Activated naive CD8-positive, alpha-beta T cell treated with anti-CD3 and anti-CD28 coated beads, Interleukin-2, amount 10 ng/mL, durations not matched to agents 7 days and 5 days (primary cell): ENCODE results near the gene MGAT4C. TPM values are rescaled to one million over a fixed set of nuclear protein-coding genes. Genes with fewer than 3 reads are reported as not detected.

Experiments used
- ATAC-seq: fragments of 150-1000 bp; cut with Tn5 transposase; one replicate; pipeline ENCODE4 v1.10.0; 2021; ENCODE audit warnings: low read depth, moderate library complexity
- POLR2A ChIA-PET: fragments of 350-600 bp; sonication (Branson Sonifier 250); formaldehyde crosslinking; loops from one replicate; lab custom pipeline; 2021; ENCODE audit warnings: antibody characterized with exemption; lab: Charles Lee
- DNase-seq: peaks from one replicate; pipeline ENCODE4 v3.0.0; 2021
- H3K27ac Mint-ChIP-seq: one replicate; pipeline ENCODE4 v1.8.0; 2022; ENCODE audit warnings: mild to moderate bottlenecking, mixed read lengths
- H3K27me3 Mint-ChIP-seq: one replicate; pipeline ENCODE4 v1.8.0; 2022; ENCODE audit warnings: mild to moderate bottlenecking, moderate library complexity, mixed read lengths
- H3K36me3 Mint-ChIP-seq: one replicate; pipeline ENCODE4 v1.8.0; 2021; ENCODE audit warnings: mild to moderate bottlenecking, mixed read lengths
- H3K4me1 Mint-ChIP-seq: one replicate; pipeline ENCODE4 v1.8.0; 2021; ENCODE audit warnings: mixed read lengths
- H3K4me3 Mint-ChIP-seq: one replicate; pipeline ENCODE4 v1.8.0; 2022; ENCODE audit warnings: mild to moderate bottlenecking, moderate library complexity, mixed read lengths
- H3K9me3 Mint-ChIP-seq: one replicate; pipeline ENCODE4 v1.8.0; 2021; ENCODE audit warnings: mixed read lengths
- total RNA-seq, 2 experiments: library from RNA; stranded (reverse); gene quantifications; one replicate each; pipeline ENCODE4 v1.2.3, GENCODE V29; 2021

The MGAT4C gene
- total RNA-seq, 2 experiments from 2014 or later = not detected

DNA sequence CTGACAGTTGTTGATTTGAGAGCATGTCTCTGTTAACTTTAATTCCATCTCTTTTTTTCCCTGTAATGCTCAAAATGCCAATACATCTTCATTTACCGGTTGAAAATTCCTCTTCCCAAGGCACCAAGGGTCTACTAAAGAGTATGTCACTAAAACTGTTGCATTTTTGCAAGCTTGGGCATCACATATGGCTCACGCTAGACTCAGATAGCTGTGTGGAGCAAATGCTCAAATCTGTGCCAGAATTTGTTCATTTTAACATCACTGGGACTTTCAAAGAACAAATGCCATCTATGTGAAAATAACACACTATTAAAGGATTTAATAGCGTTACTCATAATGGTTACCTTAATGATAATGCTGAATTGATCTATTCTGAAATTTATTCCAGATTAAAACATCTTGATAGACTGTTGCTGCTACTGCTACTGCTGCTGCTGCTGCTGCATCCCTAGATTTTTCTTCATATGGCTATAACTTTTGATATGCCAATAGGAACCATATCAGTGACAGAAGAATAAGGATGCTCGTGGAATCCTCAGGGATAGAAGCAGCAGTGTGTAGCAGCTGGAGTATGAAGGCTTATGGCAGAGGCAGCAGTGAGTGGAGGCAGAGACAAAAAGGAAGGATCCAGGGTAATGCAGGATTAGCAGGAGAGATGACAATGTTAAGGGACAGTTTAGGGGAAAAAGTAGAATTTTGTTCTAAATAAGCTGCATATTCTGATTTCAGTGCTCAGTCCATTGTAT, 57.3 kb downstream of the MGAT4C start:
- no peak for ATAC-seq

DNA sequence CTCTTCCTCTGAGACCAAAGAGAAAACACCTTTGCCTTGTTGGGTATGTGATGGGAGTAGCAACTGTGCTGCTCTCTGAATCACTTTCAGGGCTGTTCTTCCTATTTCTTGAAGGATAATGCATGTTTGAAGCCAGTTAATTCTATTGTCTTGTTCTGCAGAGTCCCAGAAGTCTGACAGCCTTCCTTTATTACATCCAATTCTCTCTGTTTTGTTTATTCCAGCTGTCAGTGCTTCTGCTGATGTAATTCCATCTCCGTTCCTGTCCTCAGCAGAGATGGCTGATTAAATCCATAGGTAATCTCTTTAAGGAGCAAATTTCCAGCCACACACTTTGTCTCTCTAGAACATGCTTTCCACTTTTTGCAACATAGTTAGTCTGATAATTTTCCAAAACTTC, 59.7 kb downstream of the MGAT4C start:
- DNase-seq = no peak
- Mint-ChIP-seq H3K36me3 (no peaks in the 10 kb centered on the region), H3K27me3 (no peaks in the 10 kb centered on the region), H3K9me3 (no peaks in the 10 kb centered on the region), H3K27ac (no peak overlapping the region), H3K4me1 (no peaks in the 10 kb centered on the region), H3K4me3 (no peak overlapping the region)
- POLR2A ChIA-PET = no interaction called here
- ATAC-seq = no peak

More for the DNA sequence above, 57.3 kb downstream of the MGAT4C start:
- Mint-ChIP-seq H3K4me3 (no peak overlapping the region), H3K4me1 (no peaks in the 10 kb centered on the region), H3K9me3 (no peaks in the 10 kb centered on the region), H3K27ac (no peak overlapping the region), H3K36me3 (no peaks in the 10 kb centered on the region), H3K27me3 (no peaks in the 10 kb centered on the region)
- DNase-seq = no peak
- POLR2A ChIA-PET = no interaction called here

DNA sequence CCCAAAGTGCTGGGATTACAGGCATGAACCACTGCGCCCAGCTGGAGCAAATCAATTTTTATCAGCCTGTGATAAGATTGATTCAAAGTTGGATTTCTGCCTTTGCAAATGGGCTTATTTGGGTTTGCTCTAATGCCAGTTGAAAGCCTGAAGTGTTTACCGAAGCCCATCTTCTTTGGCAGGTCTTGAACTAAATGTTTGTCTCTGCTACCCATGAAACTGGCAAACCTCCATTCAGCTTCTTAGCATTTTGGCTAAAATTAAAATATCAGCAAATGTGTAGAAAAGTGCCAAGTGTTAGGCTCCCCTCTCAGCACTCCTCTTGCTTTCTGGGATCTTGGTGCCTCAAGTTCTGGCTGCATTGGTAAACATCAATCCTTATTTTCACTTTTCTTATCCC, 61.5 kb downstream of the MGAT4C start:
- DNase-seq (no peak), ATAC-seq (no peak)
- H3K4me1 Mint-ChIP-seq = no peaks in the 10 kb centered on the region
- H3K27me3 Mint-ChIP-seq = no peaks in the 10 kb centered on the region
- no peak overlapping the region for H3K4me3 Mint-ChIP-seq
- POLR2A ChIA-PET = no interaction called here
- no peak overlapping the region for H3K27ac Mint-ChIP-seq
- no peaks in the 10 kb centered on the region for H3K36me3 Mint-ChIP-seq
- H3K9me3 Mint-ChIP-seq = no peaks in the 10 kb centered on the region

GRCh38 chr12:86193931-86194330, 62.3 kb downstream of the MGAT4C start:
- Mint-ChIP-seq H3K4me1 (no peaks in the 10 kb centered on the region), H3K27ac (no peak overlapping the region), H3K36me3 (no peaks in the 10 kb centered on the region), H3K9me3 (no peaks in the 10 kb centered on the region), H3K27me3 (no peaks in the 10 kb centered on the region), H3K4me3 (no peak overlapping the region)
- DNase-seq = no peak
- no peak for ATAC-seq
- POLR2A ChIA-PET = no interaction called here

DNA sequence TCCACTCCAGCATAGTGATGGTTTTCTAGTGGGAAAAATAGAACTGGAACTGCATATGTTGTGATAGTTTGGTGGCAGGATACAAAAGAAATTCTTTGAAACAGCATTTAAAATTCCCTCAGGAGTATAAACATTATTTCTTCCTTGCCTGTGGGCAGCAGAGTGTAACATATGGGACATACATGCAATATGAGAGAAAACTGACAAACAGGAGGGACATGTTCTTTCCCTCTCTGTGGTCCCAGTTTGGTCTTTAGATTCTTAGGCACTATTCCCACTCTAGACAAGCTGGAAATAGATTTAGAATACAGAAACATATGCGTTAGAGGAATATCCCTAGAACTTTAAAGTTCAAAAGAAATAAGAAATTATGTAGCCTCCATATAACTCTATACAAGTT, 68.0 kb downstream of the MGAT4C start:
- no peak overlapping the region for H3K4me3 Mint-ChIP-seq
- POLR2A ChIA-PET = no interaction called here
- H3K4me1 Mint-ChIP-seq = no peaks in the 10 kb centered on the region
- ATAC-seq (no peak), DNase-seq (no peak)
- no peaks in the 10 kb centered on the region for H3K27me3 Mint-ChIP-seq
- no peak overlapping the region for H3K27ac Mint-ChIP-seq
- no peaks in the 10 kb centered on the region for H3K9me3 Mint-ChIP-seq
- no peaks in the 10 kb centered on the region for H3K36me3 Mint-ChIP-seq

- Mint-ChIP-seq H3K36me3 (no peaks in the 10 kb centered on the region), H3K4me1 (no peaks in the 10 kb centered on the region), H3K27me3 (peaks cover 2% of the 10 kb centered on the region), H3K9me3 (no peaks in the 10 kb centered on the region), H3K4me3 (no peak overlapping the region), H3K27ac (no peak overlapping the region)
- ATAC-seq (no peak), DNase-seq (no peak)
- POLR2A ChIA-PET = no interaction called here
Measured at GRCh38 chr12:86186449-86186848, 69.7 kb downstream of the MGAT4C start.

- H3K27me3 Mint-ChIP-seq = peaks cover 2% of the 10 kb centered on the region
Measured at GRCh38 chr12:86179855-86180254, 76.3 kb downstream of the MGAT4C start.

GRCh38 chr12:86174188-86174587, 82.0 kb downstream of the MGAT4C start:
- POLR2A ChIA-PET = no interaction called here

More at GRCh38 chr12:86179855-86180254, 76.3 kb downstream of the MGAT4C start:
- POLR2A ChIA-PET = no interaction called here
- no peak overlapping the region for H3K4me3 Mint-ChIP-seq
- ATAC-seq (no peak), DNase-seq (no peak)
- H3K4me1 Mint-ChIP-seq = no peaks in the 10 kb centered on the region
- H3K27ac Mint-ChIP-seq = no peak overlapping the region
- peaks cover 7% of the 10 kb centered on the region for H3K9me3 Mint-ChIP-seq
- no peaks in the 10 kb centered on the region for H3K36me3 Mint-ChIP-seq

DNA sequence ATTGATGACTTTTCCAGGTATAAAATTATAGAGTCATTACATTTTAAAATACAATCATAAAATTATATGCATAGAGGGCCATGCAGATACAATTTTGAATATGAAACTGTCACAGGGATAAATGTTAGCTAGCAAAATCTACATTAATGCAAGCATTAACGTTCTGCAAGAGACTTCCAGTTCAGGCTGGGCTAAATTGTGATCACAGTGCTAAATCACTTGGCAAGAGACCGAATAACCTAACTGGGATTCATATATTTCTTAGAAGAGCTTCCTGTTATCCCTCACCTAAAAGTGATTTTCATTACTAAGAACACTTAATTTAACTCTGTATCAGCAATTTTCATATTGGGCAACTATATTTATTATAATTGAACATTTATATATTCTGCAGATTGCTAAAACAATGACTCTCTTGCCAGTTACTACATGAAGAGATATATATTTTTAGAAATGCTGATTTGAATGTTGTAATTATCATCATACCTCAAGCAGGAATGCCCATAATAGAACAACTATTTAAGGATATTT, 83.2 kb downstream of the MGAT4C start:
- Mint-ChIP-seq H3K27ac (no peak overlapping the region), H3K9me3 (peaks cover 2% of the 10 kb centered on the region), H3K4me3 (no peak overlapping the region), H3K4me1 (no peaks in the 10 kb centered on the region), H3K27me3 (no peaks in the 10 kb centered on the region), H3K36me3 (no peaks in the 10 kb centered on the region)
- DNase-seq = no peak
- POLR2A ChIA-PET = no interaction called here
- ATAC-seq = no peak

More at GRCh38 chr12:86174188-86174587, 82.0 kb downstream of the MGAT4C start:
- no peaks in the 10 kb centered on the region for H3K36me3 Mint-ChIP-seq
- H3K9me3 Mint-ChIP-seq = peaks cover 2% of the 10 kb centered on the region
- H3K4me1 Mint-ChIP-seq = no peaks in the 10 kb centered on the region
- no peak overlapping the region for H3K27ac Mint-ChIP-seq
- H3K4me3 Mint-ChIP-seq = no peak overlapping the region
- ATAC-seq (no peak), DNase-seq (no peak)
- H3K27me3 Mint-ChIP-seq = no peaks in the 10 kb centered on the region

DNA sequence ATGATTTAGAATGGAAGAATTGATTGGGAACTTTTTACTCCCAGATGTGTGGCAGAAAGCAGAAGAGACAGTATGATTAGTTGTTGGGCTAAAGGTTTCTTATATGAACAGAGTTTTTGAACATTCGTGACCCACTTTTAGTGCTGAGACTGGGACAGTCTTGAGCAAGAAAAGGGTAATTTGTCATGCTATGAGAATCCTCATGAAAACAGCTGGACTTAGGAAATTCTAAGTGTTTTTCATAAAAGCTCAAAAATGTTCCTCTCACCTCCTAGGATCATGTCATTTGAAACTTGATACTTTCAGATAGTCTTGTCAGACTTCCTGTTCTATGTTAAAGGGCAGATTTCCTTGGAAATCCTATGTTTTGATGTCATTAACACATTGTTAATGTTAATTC, 86.1 kb downstream of the MGAT4C start:
- POLR2A ChIA-PET = no interaction called here
- H3K9me3 Mint-ChIP-seq = no peaks in the 10 kb centered on the region
- H3K27me3 Mint-ChIP-seq = no peaks in the 10 kb centered on the region
- H3K4me3 Mint-ChIP-seq = no peak overlapping the region
- H3K36me3 Mint-ChIP-seq = no peaks in the 10 kb centered on the region
- ATAC-seq = no peak
- no peak overlapping the region for H3K27ac Mint-ChIP-seq
- no peaks in the 10 kb centered on the region for H3K4me1 Mint-ChIP-seq
- no peak for DNase-seq

GRCh38 chr12:86158956-86159355, 97.2 kb downstream of the MGAT4C start:
- DNase-seq (no peak), ATAC-seq (no peak)
- H3K27ac Mint-ChIP-seq = no peak overlapping the region
- no peaks in the 10 kb centered on the region for H3K27me3 Mint-ChIP-seq
- no peaks in the 10 kb centered on the region for H3K36me3 Mint-ChIP-seq
- POLR2A ChIA-PET = no interaction called here
- peaks cover 1% of the 10 kb centered on the region for H3K9me3 Mint-ChIP-seq
- H3K4me1 Mint-ChIP-seq = no peaks in the 10 kb centered on the region
- no peak overlapping the region for H3K4me3 Mint-ChIP-seq

DNA sequence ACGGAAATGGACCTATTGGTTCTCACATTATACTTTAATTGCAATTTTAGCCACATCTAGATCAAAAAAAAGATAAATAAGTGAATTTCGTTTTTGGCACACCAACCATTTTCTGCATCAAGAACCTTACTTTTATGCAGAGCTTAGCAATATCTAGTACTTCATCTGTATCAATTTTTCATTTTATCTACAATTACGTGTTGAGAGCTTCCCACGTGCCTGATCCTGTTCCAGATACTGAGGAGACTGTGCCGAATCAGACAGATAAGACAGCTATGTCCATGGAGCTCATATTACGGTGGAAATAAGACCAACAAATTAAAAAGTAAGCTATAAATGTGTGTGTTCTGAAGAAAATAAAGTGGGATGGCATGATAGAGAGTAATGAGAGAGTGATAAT, 101.6 kb downstream of the MGAT4C start:
- POLR2A ChIA-PET = no interaction called here
- H3K9me3 Mint-ChIP-seq = no peaks in the 10 kb centered on the region
- no peaks in the 10 kb centered on the region for H3K27me3 Mint-ChIP-seq
- no peaks in the 10 kb centered on the region for H3K4me1 Mint-ChIP-seq
- DNase-seq (no peak), ATAC-seq (no peak)
- H3K4me3 Mint-ChIP-seq = no peak overlapping the region
- H3K36me3 Mint-ChIP-seq = no peaks in the 10 kb centered on the region
- no peak overlapping the region for H3K27ac Mint-ChIP-seq

GRCh38 chr12:86148612-86149011, 107.6 kb downstream of the MGAT4C start:
- Mint-ChIP-seq H3K4me3 (no peak overlapping the region), H3K27me3 (no peaks in the 10 kb centered on the region), H3K27ac (no peak overlapping the region), H3K4me1 (no peaks in the 10 kb centered on the region), H3K36me3 (no peaks in the 10 kb centered on the region), H3K9me3 (no peaks in the 10 kb centered on the region)
- POLR2A ChIA-PET = no interaction called here
- ATAC-seq (no peak), DNase-seq (no peak)

DNA sequence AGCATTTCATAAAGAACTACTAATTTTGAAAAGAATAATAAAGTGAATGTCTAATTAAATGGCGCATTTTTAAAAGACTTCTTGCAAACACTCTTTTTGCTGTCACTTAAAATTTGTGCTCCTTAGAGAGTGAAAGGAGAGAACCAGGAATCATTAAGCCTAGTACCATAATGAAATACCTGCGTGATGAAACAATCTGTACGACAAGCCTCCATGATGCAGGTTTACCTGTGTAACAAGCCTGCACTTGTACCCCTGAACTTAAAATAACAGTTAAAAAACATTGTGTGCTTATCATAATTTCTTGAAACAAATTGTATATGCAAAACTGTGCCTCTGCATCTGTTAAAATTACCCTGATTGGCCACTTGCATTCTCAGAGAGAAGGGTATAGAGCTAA, 108.1 kb downstream of the MGAT4C start:
- ATAC-seq = no peak
- POLR2A ChIA-PET = no interaction called here

More for the DNA sequence above, 108.1 kb downstream of the MGAT4C start:
- Mint-ChIP-seq H3K36me3 (no peaks in the 10 kb centered on the region), H3K9me3 (no peaks in the 10 kb centered on the region), H3K27ac (no peak overlapping the region), H3K4me1 (no peaks in the 10 kb centered on the region), H3K27me3 (no peaks in the 10 kb centered on the region), H3K4me3 (no peak overlapping the region)
- DNase-seq = no peak
